Sciatic nerve (tissue), 2 donors: ENCODE results near the gene SPAG17. TPM values are rescaled to one million over a fixed set of nuclear protein-coding genes. Genes with fewer than 3 reads are reported as not detected.
A peak's percentile ranks its signal among the peaks of the same experiment; 100 is the strongest.

Experiments
- ATAC-seq: fragments of 200-7000 bp; cut with Tn5 transposase; one replicate; pipeline ENCODE4 v1.9.1; 2020; ENCODE audit warnings: mild to moderate bottlenecking, moderate library complexity
- DNase-seq: peaks from one replicate; pipeline ENCODE4 v3.0.0-alpha.2; 2020; ENCODE audit warnings: low spot score
- intact Hi-C: fragments of 100-400 bp; cut with DNase I; formaldehyde crosslinking; loops from one replicate; pipeline ENCODE4 v1.14.2; 2022
- total RNA-seq: library from RNA; stranded (reverse); fragmentation: NEBNext Ultra II Directional; extraction: Animal tissue kit (Norgen Biotek cat#: 25700); gene quantifications from one replicate; pipeline ENCODE4 v1.2.1, GENCODE V29; 2021
- donor health status: DM: no; HTN: no; CAD: no.
- donor health status: DM: no; HTN: no; CAD: no.

Gene SPAG17
- 0.89 TPM for total RNA-seq

GRCh38 chr1:118185084-118185832 is at the start of gene SPAG17:
Gene SPAG17, minus strand, starts transcription at chr1:118185228. Its CDS starts 71 bp downstream, at chr1:118185157.
- DNase-seq = peak; percentile 88
- intact Hi-C loops = no loop called here

GRCh38 chr1:118225471-118225870 is 40.4 kb upstream of the SPAG17 start:
- DNase-seq (no peak), ATAC-seq (no peak)
- intact Hi-C loops = no loop called here

More at GRCh38 chr1:118185084-118185832, at the start of gene SPAG17:
- ATAC-seq = peak; percentile 98

GRCh38 chr1:118223426-118223825 is 38.4 kb upstream of the SPAG17 start:
- ATAC-seq (peak; percentile 26), DNase-seq (no peak)
- intact Hi-C loops = no loop called here

- DNase-seq (no peak), ATAC-seq (no peak)
- intact Hi-C loops = no loop called here
These were observed 34.4 kb upstream of the SPAG17 start for GRCh38 chr1:118219438-118219837.

- peak; percentile 96 for ATAC-seq
- intact Hi-C loops = no loop called here
- DNase-seq = no peak
These were observed 32.3 kb upstream of the SPAG17 start for GRCh38 chr1:118217141-118217838.

GRCh38 chr1:118214866-118215265 is 29.8 kb upstream of the SPAG17 start:
- DNase-seq (no peak), ATAC-seq (no peak)
- intact Hi-C loops = no loop called here

- intact Hi-C loops = no loop called here
- DNase-seq = no peak
- ATAC-seq = no peak
These were observed 25.7 kb upstream of the SPAG17 start for GRCh38 chr1:118210723-118211110.

- intact Hi-C loops = no loop called here
- ATAC-seq (no peak), DNase-seq (no peak)
These were observed 25.2 kb upstream of the SPAG17 start for GRCh38 chr1:118210051-118210722.

GRCh38 chr1:118209648-118210047 is 24.6 kb upstream of the SPAG17 start:
- ATAC-seq (no peak), DNase-seq (no peak)
- intact Hi-C loops = no loop called here

GRCh38 chr1:118206966-118207365 is 21.9 kb upstream of the SPAG17 start:
- no peak for DNase-seq
- intact Hi-C loops = no loop called here
- no peak for ATAC-seq

- no peak for DNase-seq
- no peak for ATAC-seq
- intact Hi-C loops = no loop called here
These were observed 19.6 kb upstream of the SPAG17 start for GRCh38 chr1:118204648-118205047.

- DNase-seq (no peak), ATAC-seq (no peak)
- intact Hi-C loops = no loop called here
These were observed 19.1 kb upstream of the SPAG17 start for GRCh38 chr1:118204105-118204504.

GRCh38 chr1:118202076-118202608 is 17.1 kb upstream of the SPAG17 start:
- intact Hi-C loops = no loop called here
- DNase-seq (no peak), ATAC-seq (no peak)

GRCh38 chr1:118201524-118201923 is 16.5 kb upstream of the SPAG17 start:
- DNase-seq (no peak), ATAC-seq (no peak)
- intact Hi-C loops = no loop called here

- DNase-seq = no peak
- no peak for ATAC-seq
- intact Hi-C loops = no loop called here
These were observed 15.8 kb upstream of the SPAG17 start for GRCh38 chr1:118200836-118201235.

- DNase-seq (no peak), ATAC-seq (no peak)
- intact Hi-C loops = no loop called here
These were observed 5.5 kb upstream of the SPAG17 start for GRCh38 chr1:118190561-118190960.

- intact Hi-C loops = no loop called here
- DNase-seq = no peak
- ATAC-seq = no peak
These were observed 4.5 kb upstream of the SPAG17 start for GRCh38 chr1:118189564-118189963.

GRCh38 chr1:118188411-118188810 is 3.4 kb upstream of the SPAG17 start:
- intact Hi-C loops = no loop called here
- ATAC-seq = no peak

GRCh38 chr1:118186026-118186425 is 998 bp upstream of the SPAG17 start:
- no peak for ATAC-seq
- no peak for DNase-seq
- intact Hi-C loops = no loop called here

More at GRCh38 chr1:118188411-118188810, 3.4 kb upstream of the SPAG17 start:
- no peak for DNase-seq

- DNase-seq (no peak), ATAC-seq (no peak)
- intact Hi-C loops = no loop called here
These were observed 317 bp downstream of the SPAG17 start for GRCh38 chr1:118184739-118185083.
